ENCODE data around the gene RAB35.

The RAB35 gene

DNA sequence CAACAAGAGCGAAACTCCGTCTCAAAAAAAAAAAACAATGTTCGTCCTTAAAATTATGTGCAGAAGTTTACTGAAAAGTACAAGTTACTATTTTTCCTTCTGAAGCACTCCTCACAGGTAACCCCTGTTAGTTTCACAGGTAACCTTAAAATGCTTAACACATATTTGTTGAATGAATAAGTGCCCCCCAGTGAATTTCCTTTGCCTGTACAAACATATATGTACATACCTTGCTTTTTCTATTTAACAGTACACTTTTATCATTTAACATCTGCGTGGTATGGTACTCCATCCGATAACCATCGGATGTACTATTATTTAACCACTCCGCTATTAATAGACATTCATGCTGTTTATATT lies 1.4 kb upstream of the RAB35 start:
- Mint-ChIP-seq H3K36me3 (ENCODE audit: low read depth) (peaks cover 22% of the 10 kb centered on the region), H3K4me3 (peak overlapping the region; percentile 92), H3K27ac (peak overlapping the region; percentile 75), H3K4me1 (peaks cover 52% of the 10 kb centered on the region), H3K27me3 (ENCODE audit: low read depth, poor library complexity) (peaks cover 3% of the 10 kb centered on the region), H3K9me3 (no peaks in the 10 kb centered on the region)
- TF ChIP-seq, protein P1, sequence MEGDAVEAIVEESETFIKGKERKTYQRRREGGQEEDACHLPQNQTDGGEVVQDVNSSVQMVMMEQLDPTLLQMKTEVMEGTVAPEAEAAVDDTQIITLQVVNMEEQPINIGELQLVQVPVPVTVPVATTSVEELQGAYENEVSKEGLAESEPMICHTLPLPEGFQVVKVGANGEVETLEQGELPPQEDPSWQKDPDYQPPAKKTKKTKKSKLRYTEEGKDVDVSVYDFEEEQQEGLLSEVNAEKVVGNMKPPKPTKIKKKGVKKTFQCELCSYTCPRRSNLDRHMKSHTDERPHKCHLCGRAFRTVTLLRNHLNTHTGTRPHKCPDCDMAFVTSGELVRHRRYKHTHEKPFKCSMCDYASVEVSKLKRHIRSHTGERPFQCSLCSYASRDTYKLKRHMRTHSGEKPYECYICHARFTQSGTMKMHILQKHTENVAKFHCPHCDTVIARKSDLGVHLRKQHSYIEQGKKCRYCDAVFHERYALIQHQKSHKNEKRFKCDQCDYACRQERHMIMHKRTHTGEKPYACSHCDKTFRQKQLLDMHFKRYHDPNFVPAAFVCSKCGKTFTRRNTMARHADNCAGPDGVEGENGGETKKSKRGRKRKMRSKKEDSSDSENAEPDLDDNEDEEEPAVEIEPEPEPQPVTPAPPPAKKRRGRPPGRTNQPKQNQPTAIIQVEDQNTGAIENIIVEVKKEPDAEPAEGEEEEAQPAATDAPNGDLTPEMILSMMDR (IDR thresholded peaks at IDR 0.05): no peak
- no peak for DNase-seq

DNA sequence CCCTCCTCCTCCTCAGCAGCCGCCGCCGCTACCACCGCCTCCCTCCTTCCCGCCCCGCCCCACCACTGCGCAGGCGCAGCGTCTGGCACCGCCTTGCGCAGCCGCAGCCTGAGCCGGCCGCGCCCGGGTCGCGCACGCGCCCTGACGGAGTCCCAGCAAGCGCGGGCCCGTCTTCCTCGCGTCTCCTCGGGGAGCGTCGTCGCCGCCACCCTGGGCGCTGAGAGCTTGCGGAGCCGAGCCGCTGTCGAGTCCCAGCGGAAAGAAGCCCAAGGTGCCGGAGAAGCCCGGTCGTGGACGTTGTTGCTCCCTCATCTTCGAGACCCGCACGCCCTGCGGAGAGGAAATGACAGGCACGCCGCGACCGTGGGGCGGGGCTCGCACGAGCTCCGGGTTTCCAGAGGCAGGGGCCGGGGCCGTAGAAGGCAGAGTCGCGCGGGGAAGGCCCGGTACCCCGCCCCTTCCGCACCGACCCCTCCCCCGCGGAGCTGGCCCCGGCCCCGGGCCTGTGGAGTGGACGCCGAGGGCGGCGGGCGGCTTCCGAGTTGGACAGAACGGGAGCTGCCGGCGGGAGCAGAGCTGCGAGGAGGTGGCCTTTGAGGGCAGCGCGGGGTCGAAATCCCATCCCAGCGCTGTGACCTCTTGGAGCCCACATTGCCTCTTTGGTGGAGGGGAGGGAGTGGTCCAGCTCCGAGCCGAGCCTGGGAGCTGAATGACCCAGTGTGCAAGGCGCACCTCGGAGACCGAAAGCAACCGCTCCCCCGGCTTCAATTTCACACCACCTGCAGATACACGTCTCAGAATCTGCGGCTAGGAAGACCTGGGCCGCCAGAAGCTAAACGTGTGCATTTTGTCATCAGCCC lies 469 bp upstream of the RAB35 start:
- peak; percentile 99 for DNase-seq
- peaks cover 28% of the 10 kb centered on the region for H3K36me3 Mint-ChIP-seq (ENCODE audit: low read depth)
- no peaks in the 10 kb centered on the region for H3K9me3 Mint-ChIP-seq
- peak overlapping the region; percentile 91 for H3K27ac Mint-ChIP-seq
- H3K4me1 Mint-ChIP-seq: peaks cover 56% of the 10 kb centered on the region
- TF ChIP-seq, protein P1 (IDR thresholded peaks at IDR 0.05): no peak
- H3K4me3 Mint-ChIP-seq: peak overlapping the region; percentile 92
- H3K27me3 Mint-ChIP-seq (ENCODE audit: low read depth, poor library complexity): peaks cover 3% of the 10 kb centered on the region

DNA sequence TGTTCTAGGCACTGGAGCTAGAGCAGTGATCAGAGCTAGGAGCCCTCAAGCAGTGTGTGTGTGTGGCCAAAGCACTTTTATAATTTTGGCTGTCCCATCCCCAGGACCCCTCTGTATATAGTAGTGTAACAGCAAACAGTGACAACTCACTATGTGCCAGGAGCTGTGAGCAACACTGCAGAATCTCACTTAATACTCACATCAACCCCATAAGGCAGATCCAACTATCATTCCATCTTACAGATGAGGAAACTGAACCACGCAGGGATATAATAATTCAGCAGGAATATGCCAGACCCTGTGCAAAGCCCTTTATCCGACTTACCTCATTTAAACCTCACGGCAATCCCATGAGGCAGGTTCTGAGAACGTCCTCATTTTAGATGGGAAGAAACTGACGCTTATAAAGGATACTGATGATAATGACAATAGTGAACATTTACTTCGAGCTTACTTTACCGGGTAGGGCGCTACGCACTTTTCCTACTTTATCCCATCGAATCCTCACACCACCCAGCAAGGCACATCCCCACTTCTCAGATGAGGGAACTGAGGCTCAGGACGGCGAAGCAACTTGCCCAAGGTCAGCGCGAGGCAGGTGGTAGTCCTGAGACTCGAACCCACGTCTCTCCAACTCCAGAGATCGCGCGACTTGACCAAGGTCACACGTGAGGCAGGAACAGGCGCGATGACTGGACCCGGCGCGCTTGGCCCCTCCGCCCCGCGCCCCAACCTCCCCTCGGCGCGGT lies 687 bp downstream of the RAB35 start:
- TF ChIP-seq, protein P1 (IDR thresholded peaks at IDR 0.05): no peak
- H3K36me3 Mint-ChIP-seq (ENCODE audit: low read depth): peaks cover 29% of the 10 kb centered on the region
- peaks cover 3% of the 10 kb centered on the region for H3K27me3 Mint-ChIP-seq (ENCODE audit: low read depth, poor library complexity)
- H3K9me3 Mint-ChIP-seq: no peaks in the 10 kb centered on the region
- H3K4me3 Mint-ChIP-seq: peak overlapping the region; percentile 91
- no peak for DNase-seq
- H3K27ac Mint-ChIP-seq: peak overlapping the region; percentile 64
- peaks cover 66% of the 10 kb centered on the region for H3K4me1 Mint-ChIP-seq

DNA sequence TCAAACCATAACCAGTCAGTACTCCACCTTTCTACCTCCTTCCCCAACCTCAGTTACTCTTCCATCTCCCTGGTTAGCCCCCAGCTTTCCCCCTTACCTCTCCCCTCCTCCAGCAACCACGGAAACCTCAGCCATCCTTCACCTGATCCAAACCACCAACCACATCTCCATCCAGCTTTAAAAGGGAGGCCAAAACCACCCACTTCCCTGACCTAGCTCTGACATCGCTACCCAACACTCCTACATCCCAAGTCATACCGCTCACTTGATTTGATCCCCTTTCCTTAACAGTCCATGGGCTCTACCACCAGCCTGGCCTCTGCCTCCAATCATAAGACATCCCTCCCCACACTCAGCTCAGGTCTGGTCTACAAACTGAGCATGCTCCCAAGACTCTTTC lies 1.5 kb downstream of the RAB35 start:
- H3K4me1 Mint-ChIP-seq: peaks cover 69% of the 10 kb centered on the region
- peaks cover 29% of the 10 kb centered on the region for H3K36me3 Mint-ChIP-seq (ENCODE audit: low read depth)
- no peaks in the 10 kb centered on the region for H3K9me3 Mint-ChIP-seq
- DNase-seq: no peak
- TF ChIP-seq, protein P1 (IDR thresholded peaks at IDR 0.05): no peak
- H3K27ac Mint-ChIP-seq: peak overlapping the region; percentile 4
- peaks cover 3% of the 10 kb centered on the region for H3K27me3 Mint-ChIP-seq (ENCODE audit: low read depth, poor library complexity)
- H3K4me3 Mint-ChIP-seq: peak overlapping the region; percentile 91

DNA sequence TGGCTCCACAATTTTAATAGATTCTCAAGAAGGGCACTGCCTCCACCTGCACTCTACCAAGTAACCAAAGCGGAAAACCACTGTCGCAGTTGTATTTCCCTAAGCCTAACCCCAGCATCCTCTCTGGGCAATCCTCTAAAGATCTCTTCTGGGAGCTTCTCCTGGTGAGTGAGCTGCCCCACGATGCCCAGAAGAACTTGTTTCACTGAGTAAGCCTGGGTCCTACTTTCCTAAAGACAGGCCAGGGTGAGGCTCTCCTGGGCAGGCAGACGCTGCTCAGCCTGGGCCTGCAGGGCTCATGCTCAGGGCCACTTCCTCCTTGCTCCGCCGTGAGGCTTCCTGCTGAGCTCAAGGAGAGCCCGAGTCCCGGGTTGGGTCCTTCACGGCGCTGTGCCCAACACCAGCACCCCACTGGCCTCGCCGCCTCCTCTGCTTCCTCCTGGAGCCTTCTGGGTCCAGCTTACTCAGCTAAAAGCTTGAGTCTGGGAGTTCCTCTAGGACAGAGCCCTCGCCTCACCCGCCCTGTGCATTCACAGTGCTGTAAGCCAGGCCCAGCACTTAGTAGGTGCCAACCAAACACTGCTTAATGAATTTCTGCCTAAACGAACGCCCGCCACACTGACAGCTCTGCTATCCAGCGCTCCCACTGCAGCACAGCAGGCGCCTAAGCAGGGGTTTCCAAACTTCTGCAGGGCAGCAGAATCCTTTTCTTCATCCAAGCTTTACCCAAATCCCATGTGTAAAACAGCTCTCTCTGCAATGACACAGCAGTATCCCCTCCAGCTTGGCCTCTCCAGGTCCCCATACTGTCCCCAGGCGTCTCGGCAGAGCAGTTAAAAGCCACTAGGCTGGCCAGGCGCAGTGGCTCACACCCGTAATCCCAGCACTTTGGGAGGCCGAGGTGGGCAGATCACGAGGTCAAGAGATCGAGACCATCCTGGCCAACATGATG lies 5.7 kb downstream of the RAB35 start:
- Mint-ChIP-seq H3K4me1 (peaks cover 56% of the 10 kb centered on the region), H3K9me3 (no peaks in the 10 kb centered on the region), H3K36me3 (ENCODE audit: low read depth) (peaks cover 49% of the 10 kb centered on the region), H3K27me3 (ENCODE audit: low read depth, poor library complexity) (peaks cover 3% of the 10 kb centered on the region), H3K27ac (peak overlapping the region; percentile 90), H3K4me3 (no peak overlapping the region)
- TF ChIP-seq, protein P1 (IDR thresholded peaks at IDR 0.05): no peak
- no peak for DNase-seq

All from nephron progenitor cell (in vitro differentiated cells).